GM23338 (cell line): ENCODE measurements around the gene CCR4. TPM values are rescaled to one million over a fixed set of nuclear protein-coding genes. Genes with fewer than 3 reads are reported as not detected.
A peak's percentile ranks its signal among the peaks of the same experiment; 100 is the strongest.

Experiments used
- ATAC-seq: fragments of 200-7000 bp; cut with Tn5 transposase; 3 replicates; pipeline ENCODE4 v1.9.1; 2020
- DNase-seq: peaks from one replicate; pipeline ENCODE4 v3.0.0-alpha.2; 2015; ENCODE audit warnings: low spot score
- H2AFZ ChIP-seq: fragments of 200-600 bp; sonication (generic); 2 replicates; pipeline ENCODE4 v1.8.0; 2016; ENCODE audit warnings: antibody characterized with exemption, mild to moderate bottlenecking, moderate library complexity
- H3F3A ChIP-seq: fragments of 200-600 bp; sonication (generic); replicated peaks from 2 replicates; pipeline ENCODE4 v1.8.0; 2017; ENCODE audit warnings: antibody characterized with exemption, mixed run types, low read depth
- H3K27ac ChIP-seq: fragments of 200-600 bp; sonication (generic); 2 replicates; pipeline ENCODE4 v1.6.1; 2016; ENCODE audit warnings: low read depth
- H3K27me3 ChIP-seq: fragments of 200-600 bp; sonication (generic); 2 replicates; pipeline ENCODE4 v1.8.0; 2016; ENCODE audit warnings: mild to moderate bottlenecking, mixed run types, moderate library complexity; ENCODE audit not compliant: insufficient read depth
- H3K36me3 ChIP-seq: fragments of 200-600 bp; sonication (generic); 2 replicates; pipeline ENCODE4 v1.8.0; 2016; ENCODE audit warnings: mild to moderate bottlenecking; ENCODE audit not compliant: insufficient read depth
- H3K4me1 ChIP-seq: fragments of 200-600 bp; sonication (generic); 2 replicates; pipeline ENCODE4 v1.8.0; 2016; ENCODE audit warnings: mild to moderate bottlenecking, moderate library complexity; ENCODE audit not compliant: insufficient read depth
- H3K4me2 ChIP-seq: fragments of 200-600 bp; sonication (generic); 2 replicates; pipeline ENCODE4 v1.7.1; 2017; ENCODE audit warnings: mixed run types
- H3K4me3 ChIP-seq: fragments of 200-600 bp; sonication (generic); 2 replicates; pipeline ENCODE4 v1.6.1; 2016; ENCODE audit warnings: mixed run types
- H3K79me2 ChIP-seq: fragments of 200-600 bp; sonication (generic); replicated peaks from 2 replicates; pipeline ENCODE4 v1.8.0; 2017; ENCODE audit warnings: mild to moderate bottlenecking; ENCODE audit not compliant: insufficient read depth
- H3K9me2 ChIP-seq: fragments of 200-600 bp; sonication (generic); 2 replicates; pipeline ENCODE4 v1.8.0; 2017; ENCODE audit not compliant: insufficient read depth
- H4K20me1 ChIP-seq: fragments of 200-600 bp; sonication (generic); replicated peaks from 2 replicates; pipeline ENCODE4 v1.8.0; 2017; ENCODE audit warnings: mild to moderate bottlenecking; ENCODE audit not compliant: insufficient read depth
- H3K27ac Mint-ChIP-seq: 2 replicates; pipeline ENCODE4 v1.8.0; 2020; ENCODE audit warnings: inconsistent platforms, mild to moderate bottlenecking, moderate library complexity, mixed read lengths
- H3K27me3 Mint-ChIP-seq: 3 replicates; pipeline ENCODE4 v1.8.0; 2022; ENCODE audit warnings: low read depth, mild to moderate bottlenecking, moderate library complexity, mixed read lengths, inconsistent platforms; ENCODE audit not compliant: insufficient read depth, poor library complexity
- H3K36me3 Mint-ChIP-seq: 3 replicates; pipeline ENCODE4 v1.8.0; 2021; ENCODE audit warnings: low read depth, mild to moderate bottlenecking, inconsistent platforms, moderate library complexity, mixed read lengths
- H3K4me1 Mint-ChIP-seq: 3 replicates; pipeline ENCODE4 v1.8.0; 2020; ENCODE audit warnings: mild to moderate bottlenecking, inconsistent platforms, mixed read lengths
- H3K4me3 Mint-ChIP-seq: 3 replicates; pipeline ENCODE4 v1.8.0; 2021; ENCODE audit warnings: moderate library complexity, mild to moderate bottlenecking, inconsistent platforms, mixed read lengths
- H3K9me3 Mint-ChIP-seq: 3 replicates; pipeline ENCODE4 v1.8.0; 2020; ENCODE audit warnings: moderate library complexity, mild to moderate bottlenecking, inconsistent platforms, mixed read lengths
- CREB1 ChIP-seq: fragments of 250-450 bp; sonication (Bioruptor Pico); IDR thresholded peaks from 2 replicates; pipeline ENCODE4 v1.5.0; 2020; ENCODE audit warnings: low read depth, mild to moderate bottlenecking, moderate library complexity
- EZH2 ChIP-seq: fragments of 200-600 bp; sonication (generic); IDR thresholded peaks from one replicate; pipeline ENCODE4 v1.8.0; 2017; ENCODE audit warnings: antibody characterized with exemption, mild to moderate bottlenecking, low read depth; ENCODE audit not compliant: unreplicated experiment
- EZH2phosphoT487 ChIP-seq: fragments of 200-600 bp; sonication (generic); IDR thresholded peaks from one replicate; pipeline ENCODE4 v1.8.1; 2018; ENCODE audit warnings: antibody characterized with exemption; ENCODE audit not compliant: unreplicated experiment
- JUNB ChIP-seq: IDR thresholded peaks from one replicate; pipeline ENCODE4 v1.6.1; 2016; ENCODE audit warnings: antibody characterized with exemption; ENCODE audit not compliant: unreplicated experiment
- NANOG ChIP-seq: IDR thresholded peaks from 2 replicates; pipeline ENCODE4 v1.6.1; 2016; ENCODE audit warnings: antibody characterized with exemption, borderline replicate concordance
- POLR2AphosphoS5 ChIP-seq: IDR thresholded peaks from 2 replicates; pipeline ENCODE4 v1.6.1; 2016; ENCODE audit warnings: antibody characterized with exemption, low read depth
- STAT1 ChIP-seq: IDR thresholded peaks from one replicate; pipeline ENCODE4 v1.6.1; 2016; ENCODE audit warnings: antibody characterized with exemption; ENCODE audit not compliant: unreplicated experiment
- ZNF114 ChIP-seq: fragments of 250-450 bp; sonication (Bioruptor Pico); IDR thresholded peaks from 2 replicates; pipeline ENCODE4 v1.5.0; 2020; ENCODE audit warnings: mild to moderate bottlenecking, moderate library complexity
- ZNF331 ChIP-seq: fragments of 250-450 bp; sonication (Bioruptor Pico); IDR thresholded peaks from 2 replicates; pipeline ENCODE4 v1.5.0; 2020; ENCODE audit warnings: low read depth, mild to moderate bottlenecking, moderate library complexity
- polyA plus RNA-seq: library from polyadenylated mRNA; unstranded; fragments of >200 nt; fragmentation: Nextera tagmentation; extraction: Ambion mirVana; gene quantifications from 2 replicates; pipeline ENCODE4 v1.2.1, GENCODE V29; 2016
- total RNA-seq: library from RNA; depleted of rRNA; stranded (reverse); fragments of >200 nt; shearing (Covaris generic); gene quantifications from 2 replicates; pipeline ENCODE4 v1.2.3, GENCODE V29; 2014
- TF ChIP-seq, protein P1 (sequence below): IDR thresholded peaks from 2 replicates; pipeline ENCODE4 v1.6.1; 2016; ENCODE audit warnings: antibody characterized with exemption
- TF ChIP-seq, protein P2 (sequence below), 2 experiments: fragments of 200-600 bp in 1 of 2; sonication (generic) in 1 of 2; conservative IDR thresholded peaks; 2 replicates each; pipeline versions ENCODE4 v1.5.1 to v1.6.1; 2016 to 2017; ENCODE audit warnings: antibody characterized with exemption in 2 of 2, low read depth in 2 of 2, mild to moderate bottlenecking in 2 of 2, moderate library complexity in 1 of 2
- TF ChIP-seq, protein P3 (sequence below): fragments of 250-450 bp; sonication (Bioruptor Pico); IDR thresholded peaks from 2 replicates; pipeline ENCODE4 v1.5.0; 2020; ENCODE audit warnings: mild to moderate bottlenecking, moderate library complexity
- TF ChIP-seq, protein P4 (sequence below): IDR thresholded peaks from one replicate; pipeline ENCODE4 v1.6.1; 2018; ENCODE audit warnings: antibody characterized with exemption; ENCODE audit not compliant: unreplicated experiment

Gene CCR4
- total and polyA plus RNA-seq, 2 experiments from 2014 or later: 0.10 to 0.35 TPM

DNA sequence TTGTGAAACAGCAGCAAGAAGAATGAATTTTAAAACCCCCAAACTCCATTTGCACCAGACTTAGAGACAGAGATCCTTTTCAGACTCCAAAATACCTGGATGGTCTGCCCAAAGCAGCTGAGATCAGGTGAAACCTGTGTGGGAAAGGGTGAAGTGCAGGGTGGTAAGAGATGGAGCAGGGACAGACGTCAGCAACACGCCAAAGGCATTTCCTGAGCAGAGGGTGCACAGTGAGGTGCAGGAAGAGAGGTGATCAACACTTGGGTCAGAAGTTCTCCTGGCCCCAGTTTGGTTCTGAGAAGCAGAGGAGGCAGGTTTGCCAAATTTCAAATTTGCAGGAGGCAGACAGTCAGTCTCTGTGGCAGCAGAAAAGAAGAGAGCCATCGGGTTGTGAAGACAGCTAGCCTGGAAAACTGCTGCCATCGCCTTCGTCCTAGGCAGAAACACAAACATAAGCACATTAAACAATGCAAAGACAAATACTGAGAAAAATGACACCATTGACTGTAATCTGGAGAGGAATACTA lies 9.8 kb downstream of the CCR4 start:
- Histone ChIP-seq H3K27me3 (no peaks in the 10 kb centered on the region), H3F3A (no peaks in the 10 kb centered on the region; the same call in 1 of the 2 replicates), H3K4me3 (no peak overlapping the region), H3K79me2 (no peaks in the 10 kb centered on the region), H3K27ac (no peak overlapping the region), H3K4me2 (no peak overlapping the region), H3K36me3 (no peaks in the 10 kb centered on the region), H4K20me1 (no peaks in the 10 kb centered on the region), H3K4me1 (no peaks in the 10 kb centered on the region), H2AFZ (0 out of 2 replicates have a peak overlapping the region, but pooled peaks have one; percentile 23), H3K9me2 (no peaks in the 10 kb centered on the region)
- no peak overlapping the region for H3K4me3 Mint-ChIP-seq
- no peak overlapping the region for H3K27ac Mint-ChIP-seq
- no peak for DNase-seq
- ATAC-seq: no peak
- 0 out of 3 replicates have a peak, but pooled peaks cover 5% of the 10 kb centered on the region for H3K4me1 Mint-ChIP-seq
- H3K9me3 Mint-ChIP-seq: peaks cover 21% of the 10 kb centered on the region
- peaks cover 8% of the 10 kb centered on the region; the same call in 2 of the 3 replicates for H3K36me3 Mint-ChIP-seq
- H3K27me3 Mint-ChIP-seq: peaks cover 8% of the 10 kb centered on the region
- TF ChIP-seq, protein P1, sequence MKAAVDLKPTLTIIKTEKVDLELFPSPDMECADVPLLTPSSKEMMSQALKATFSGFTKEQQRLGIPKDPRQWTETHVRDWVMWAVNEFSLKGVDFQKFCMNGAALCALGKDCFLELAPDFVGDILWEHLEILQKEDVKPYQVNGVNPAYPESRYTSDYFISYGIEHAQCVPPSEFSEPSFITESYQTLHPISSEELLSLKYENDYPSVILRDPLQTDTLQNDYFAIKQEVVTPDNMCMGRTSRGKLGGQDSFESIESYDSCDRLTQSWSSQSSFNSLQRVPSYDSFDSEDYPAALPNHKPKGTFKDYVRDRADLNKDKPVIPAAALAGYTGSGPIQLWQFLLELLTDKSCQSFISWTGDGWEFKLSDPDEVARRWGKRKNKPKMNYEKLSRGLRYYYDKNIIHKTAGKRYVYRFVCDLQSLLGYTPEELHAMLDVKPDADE: no peak
- no peak for TF ChIP-seq ZNF331 (CRISPR knock-in tag)
- no peak for TF ChIP-seq JUNB
- TF ChIP-seq STAT1: no peak
- no peak for TF ChIP-seq EZH2phosphoT487
- no peak for TF ChIP-seq EZH2
- TF ChIP-seq, protein P2, sequence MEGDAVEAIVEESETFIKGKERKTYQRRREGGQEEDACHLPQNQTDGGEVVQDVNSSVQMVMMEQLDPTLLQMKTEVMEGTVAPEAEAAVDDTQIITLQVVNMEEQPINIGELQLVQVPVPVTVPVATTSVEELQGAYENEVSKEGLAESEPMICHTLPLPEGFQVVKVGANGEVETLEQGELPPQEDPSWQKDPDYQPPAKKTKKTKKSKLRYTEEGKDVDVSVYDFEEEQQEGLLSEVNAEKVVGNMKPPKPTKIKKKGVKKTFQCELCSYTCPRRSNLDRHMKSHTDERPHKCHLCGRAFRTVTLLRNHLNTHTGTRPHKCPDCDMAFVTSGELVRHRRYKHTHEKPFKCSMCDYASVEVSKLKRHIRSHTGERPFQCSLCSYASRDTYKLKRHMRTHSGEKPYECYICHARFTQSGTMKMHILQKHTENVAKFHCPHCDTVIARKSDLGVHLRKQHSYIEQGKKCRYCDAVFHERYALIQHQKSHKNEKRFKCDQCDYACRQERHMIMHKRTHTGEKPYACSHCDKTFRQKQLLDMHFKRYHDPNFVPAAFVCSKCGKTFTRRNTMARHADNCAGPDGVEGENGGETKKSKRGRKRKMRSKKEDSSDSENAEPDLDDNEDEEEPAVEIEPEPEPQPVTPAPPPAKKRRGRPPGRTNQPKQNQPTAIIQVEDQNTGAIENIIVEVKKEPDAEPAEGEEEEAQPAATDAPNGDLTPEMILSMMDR (conservative IDR thresholded peaks at IDR 0.05; ENCODE audit: low read depth in 2 of 2): no peak
- no peak for TF ChIP-seq ZNF114 (CRISPR knock-in tag)
- TF ChIP-seq POLR2AphosphoS5: no peak
- no peak for TF ChIP-seq CREB1 (CRISPR knock-in tag)
- TF ChIP-seq, protein P3, sequence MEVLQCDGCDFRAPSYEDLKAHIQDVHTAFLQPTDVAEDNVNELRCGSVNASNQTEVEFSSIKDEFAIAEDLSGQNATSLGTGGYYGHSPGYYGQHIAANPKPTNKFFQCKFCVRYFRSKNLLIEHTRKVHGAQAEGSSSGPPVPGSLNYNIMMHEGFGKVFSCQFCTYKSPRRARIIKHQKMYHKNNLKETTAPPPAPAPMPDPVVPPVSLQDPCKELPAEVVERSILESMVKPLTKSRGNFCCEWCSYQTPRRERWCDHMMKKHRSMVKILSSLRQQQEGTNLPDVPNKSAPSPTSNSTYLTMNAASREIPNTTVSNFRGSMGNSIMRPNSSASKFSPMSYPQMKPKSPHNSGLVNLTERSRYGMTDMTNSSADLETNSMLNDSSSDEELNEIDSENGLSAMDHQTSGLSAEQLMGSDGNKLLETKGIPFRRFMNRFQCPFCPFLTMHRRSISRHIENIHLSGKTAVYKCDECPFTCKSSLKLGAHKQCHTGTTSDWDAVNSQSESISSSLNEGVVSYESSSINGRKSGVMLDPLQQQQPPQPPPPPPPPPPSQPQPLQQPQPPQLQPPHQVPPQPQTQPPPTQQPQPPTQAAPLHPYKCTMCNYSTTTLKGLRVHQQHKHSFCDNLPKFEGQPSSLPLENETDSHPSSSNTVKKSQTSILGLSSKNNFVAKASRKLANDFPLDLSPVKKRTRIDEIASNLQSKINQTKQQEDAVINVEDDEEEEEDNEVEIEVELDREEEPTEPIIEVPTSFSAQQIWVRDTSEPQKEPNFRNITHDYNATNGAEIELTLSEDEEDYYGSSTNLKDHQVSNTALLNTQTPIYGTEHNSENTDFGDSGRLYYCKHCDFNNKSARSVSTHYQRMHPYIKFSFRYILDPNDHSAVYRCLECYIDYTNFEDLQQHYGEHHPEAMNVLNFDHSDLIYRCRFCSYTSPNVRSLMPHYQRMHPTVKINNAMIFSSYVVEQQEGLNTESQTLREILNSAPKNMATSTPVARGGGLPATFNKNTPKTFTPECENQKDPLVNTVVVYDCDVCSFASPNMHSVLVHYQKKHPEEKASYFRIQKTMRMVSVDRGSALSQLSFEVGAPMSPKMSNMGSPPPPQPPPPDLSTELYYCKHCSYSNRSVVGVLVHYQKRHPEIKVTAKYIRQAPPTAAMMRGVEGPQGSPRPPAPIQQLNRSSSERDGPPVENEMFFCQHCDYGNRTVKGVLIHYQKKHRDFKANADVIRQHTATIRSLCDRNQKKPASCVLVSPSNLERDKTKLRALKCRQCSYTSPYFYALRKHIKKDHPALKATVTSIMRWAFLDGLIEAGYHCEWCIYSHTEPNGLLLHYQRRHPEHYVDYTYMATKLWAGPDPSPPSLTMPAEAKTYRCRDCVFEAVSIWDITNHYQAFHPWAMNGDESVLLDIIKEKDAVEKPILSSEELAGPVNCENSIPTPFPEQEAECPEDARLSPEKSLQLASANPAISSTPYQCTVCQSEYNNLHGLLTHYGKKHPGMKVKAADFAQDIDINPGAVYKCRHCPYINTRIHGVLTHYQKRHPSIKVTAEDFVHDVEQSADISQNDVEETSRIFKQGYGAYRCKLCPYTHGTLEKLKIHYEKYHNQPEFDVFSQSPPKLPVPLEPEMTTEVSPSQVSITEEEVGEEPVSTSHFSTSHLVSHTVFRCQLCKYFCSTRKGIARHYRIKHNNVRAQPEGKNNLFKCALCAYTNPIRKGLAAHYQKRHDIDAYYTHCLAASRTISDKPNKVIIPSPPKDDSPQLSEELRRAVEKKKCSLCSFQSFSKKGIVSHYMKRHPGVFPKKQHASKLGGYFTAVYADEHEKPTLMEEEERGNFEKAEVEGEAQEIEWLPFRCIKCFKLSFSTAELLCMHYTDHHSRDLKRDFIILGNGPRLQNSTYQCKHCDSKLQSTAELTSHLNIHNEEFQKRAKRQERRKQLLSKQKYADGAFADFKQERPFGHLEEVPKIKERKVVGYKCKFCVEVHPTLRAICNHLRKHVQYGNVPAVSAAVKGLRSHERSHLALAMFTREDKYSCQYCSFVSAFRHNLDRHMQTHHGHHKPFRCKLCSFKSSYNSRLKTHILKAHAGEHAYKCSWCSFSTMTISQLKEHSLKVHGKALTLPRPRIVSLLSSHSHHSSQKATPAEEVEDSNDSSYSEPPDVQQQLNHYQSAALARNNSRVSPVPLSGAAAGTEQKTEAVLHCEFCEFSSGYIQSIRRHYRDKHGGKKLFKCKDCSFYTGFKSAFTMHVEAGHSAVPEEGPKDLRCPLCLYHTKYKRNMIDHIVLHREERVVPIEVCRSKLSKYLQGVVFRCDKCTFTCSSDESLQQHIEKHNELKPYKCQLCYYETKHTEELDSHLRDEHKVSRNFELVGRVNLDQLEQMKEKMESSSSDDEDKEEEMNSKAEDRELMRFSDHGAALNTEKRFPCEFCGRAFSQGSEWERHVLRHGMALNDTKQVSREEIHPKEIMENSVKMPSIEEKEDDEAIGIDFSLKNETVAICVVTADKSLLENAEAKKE (CRISPR knock-in tag): no peak
- TF ChIP-seq, protein P4, sequence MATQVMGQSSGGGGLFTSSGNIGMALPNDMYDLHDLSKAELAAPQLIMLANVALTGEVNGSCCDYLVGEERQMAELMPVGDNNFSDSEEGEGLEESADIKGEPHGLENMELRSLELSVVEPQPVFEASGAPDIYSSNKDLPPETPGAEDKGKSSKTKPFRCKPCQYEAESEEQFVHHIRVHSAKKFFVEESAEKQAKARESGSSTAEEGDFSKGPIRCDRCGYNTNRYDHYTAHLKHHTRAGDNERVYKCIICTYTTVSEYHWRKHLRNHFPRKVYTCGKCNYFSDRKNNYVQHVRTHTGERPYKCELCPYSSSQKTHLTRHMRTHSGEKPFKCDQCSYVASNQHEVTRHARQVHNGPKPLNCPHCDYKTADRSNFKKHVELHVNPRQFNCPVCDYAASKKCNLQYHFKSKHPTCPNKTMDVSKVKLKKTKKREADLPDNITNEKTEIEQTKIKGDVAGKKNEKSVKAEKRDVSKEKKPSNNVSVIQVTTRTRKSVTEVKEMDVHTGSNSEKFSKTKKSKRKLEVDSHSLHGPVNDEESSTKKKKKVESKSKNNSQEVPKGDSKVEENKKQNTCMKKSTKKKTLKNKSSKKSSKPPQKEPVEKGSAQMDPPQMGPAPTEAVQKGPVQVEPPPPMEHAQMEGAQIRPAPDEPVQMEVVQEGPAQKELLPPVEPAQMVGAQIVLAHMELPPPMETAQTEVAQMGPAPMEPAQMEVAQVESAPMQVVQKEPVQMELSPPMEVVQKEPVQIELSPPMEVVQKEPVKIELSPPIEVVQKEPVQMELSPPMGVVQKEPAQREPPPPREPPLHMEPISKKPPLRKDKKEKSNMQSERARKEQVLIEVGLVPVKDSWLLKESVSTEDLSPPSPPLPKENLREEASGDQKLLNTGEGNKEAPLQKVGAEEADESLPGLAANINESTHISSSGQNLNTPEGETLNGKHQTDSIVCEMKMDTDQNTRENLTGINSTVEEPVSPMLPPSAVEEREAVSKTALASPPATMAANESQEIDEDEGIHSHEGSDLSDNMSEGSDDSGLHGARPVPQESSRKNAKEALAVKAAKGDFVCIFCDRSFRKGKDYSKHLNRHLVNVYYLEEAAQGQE: no peak
- TF ChIP-seq NANOG: no peak
